Esophagus squamous epithelium (tissue), 4 donors: ENCODE measurements around the gene SLC23A3.

Experiments
- POLR2A ChIP-seq, 4 donors: fragments of 450-650 bp; IDR thresholded peaks; one replicate each; pipeline ENCODE4 v1.6.1; 2017; ENCODE audit warnings: antibody characterized with exemption in 4 of 4, mild to moderate bottlenecking in 4 of 4, moderate library complexity in 3 of 4
- TF ChIP-seq, protein P1 (sequence below), 6 experiments: fragments of 450-650 bp in 4 of 6; fragments of 200-600 bp in 2 of 6; sonication (generic) in 2 of 6; IDR thresholded peaks; one replicate each; pipeline ENCODE4 v1.5.1; 2016 to 2019; ENCODE audit warnings: antibody characterized with exemption in 6 of 6, mild to moderate bottlenecking in 4 of 6, moderate library complexity in 4 of 6

DNA sequence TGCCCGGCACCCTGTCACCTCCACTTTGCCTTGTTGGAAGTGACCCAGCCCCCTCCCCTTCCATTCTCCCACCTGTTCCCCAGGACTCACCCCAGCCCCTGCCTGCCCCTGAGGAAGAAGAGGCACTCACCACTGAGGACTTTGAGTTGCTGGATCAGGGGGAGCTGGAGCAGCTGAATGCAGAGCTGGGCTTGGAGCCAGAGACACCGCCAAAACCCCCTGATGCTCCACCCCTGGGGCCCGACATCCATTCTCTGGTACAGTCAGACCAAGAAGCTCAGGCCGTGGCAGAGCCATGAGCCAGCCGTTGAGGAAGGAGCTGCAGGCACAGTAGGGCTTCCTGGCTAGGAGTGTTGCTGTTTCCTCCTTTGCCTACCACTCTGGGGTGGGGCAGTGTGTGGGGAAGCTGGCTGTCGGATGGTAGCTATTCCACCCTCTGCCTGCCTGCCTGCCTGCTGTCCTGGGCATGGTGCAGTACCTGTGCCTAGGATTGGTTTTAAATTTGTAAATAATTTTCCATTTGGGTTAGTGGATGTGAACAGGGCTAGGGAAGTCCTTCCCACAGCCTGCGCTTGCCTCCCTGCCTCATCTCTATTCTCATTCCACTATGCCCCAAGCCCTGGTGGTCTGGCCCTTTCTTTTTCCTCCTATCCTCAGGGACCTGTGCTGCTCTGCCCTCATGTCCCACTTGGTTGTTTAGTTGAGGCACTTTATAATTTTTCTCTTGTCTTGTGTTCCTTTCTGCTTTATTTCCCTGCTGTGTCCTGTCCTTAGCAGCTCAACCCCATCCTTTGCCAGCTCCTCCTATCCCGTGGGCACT, 12.7 kb upstream of the SLC23A3 start:
- no peak for TF ChIP-seq POLR2A (IDR thresholded peaks at IDR 0.05)
- TF ChIP-seq, protein P1, sequence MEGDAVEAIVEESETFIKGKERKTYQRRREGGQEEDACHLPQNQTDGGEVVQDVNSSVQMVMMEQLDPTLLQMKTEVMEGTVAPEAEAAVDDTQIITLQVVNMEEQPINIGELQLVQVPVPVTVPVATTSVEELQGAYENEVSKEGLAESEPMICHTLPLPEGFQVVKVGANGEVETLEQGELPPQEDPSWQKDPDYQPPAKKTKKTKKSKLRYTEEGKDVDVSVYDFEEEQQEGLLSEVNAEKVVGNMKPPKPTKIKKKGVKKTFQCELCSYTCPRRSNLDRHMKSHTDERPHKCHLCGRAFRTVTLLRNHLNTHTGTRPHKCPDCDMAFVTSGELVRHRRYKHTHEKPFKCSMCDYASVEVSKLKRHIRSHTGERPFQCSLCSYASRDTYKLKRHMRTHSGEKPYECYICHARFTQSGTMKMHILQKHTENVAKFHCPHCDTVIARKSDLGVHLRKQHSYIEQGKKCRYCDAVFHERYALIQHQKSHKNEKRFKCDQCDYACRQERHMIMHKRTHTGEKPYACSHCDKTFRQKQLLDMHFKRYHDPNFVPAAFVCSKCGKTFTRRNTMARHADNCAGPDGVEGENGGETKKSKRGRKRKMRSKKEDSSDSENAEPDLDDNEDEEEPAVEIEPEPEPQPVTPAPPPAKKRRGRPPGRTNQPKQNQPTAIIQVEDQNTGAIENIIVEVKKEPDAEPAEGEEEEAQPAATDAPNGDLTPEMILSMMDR (IDR thresholded peaks at IDR 0.05), result no peak
